IPS-18a (cell line): ENCODE results near the gene STIL.

Experiments used
- H3K27ac ChIP-seq: one replicate; pipeline ENCODE4 v1.5.1; 2013; ENCODE audit warnings: low read length
- H3K27me3 ChIP-seq: one replicate; pipeline ENCODE4 v1.6.1; 2013; ENCODE audit warnings: mild to moderate bottlenecking, low read length; ENCODE audit not compliant: control insufficient read depth, insufficient read depth
- H3K36me3 ChIP-seq: one replicate; pipeline ENCODE4 v1.6.1; 2013; ENCODE audit warnings: low read depth, low read length; ENCODE audit not compliant: control insufficient read depth
- H3K4me1 ChIP-seq: one replicate; pipeline ENCODE4 v1.6.1; 2013; ENCODE audit warnings: low read depth, low read length; ENCODE audit not compliant: control insufficient read depth
- H3K4me3 ChIP-seq: one replicate; pipeline ENCODE4 v1.5.1; 2013; ENCODE audit warnings: low read length
- H3K9ac ChIP-seq: one replicate; pipeline ENCODE4 v1.6.1; 2013; ENCODE audit warnings: mild to moderate bottlenecking, low read length, moderate library complexity
- H3K9me3 ChIP-seq: one replicate; pipeline ENCODE4 v1.6.1; 2013; ENCODE audit warnings: low read depth, low read length; ENCODE audit not compliant: control insufficient read depth

STIL gene

GRCh38 chr1:47225430-47226100 lies 88.4 kb downstream of the STIL start:
- Histone ChIP-seq H3K36me3 (no peaks in the 10 kb centered on the region), H3K4me1 (peaks cover 42% of the 10 kb centered on the region), H3K27me3 (peaks cover 100% of the 10 kb centered on the region), H3K9me3 (no peaks in the 10 kb centered on the region), H3K27ac (no peak overlapping the region), H3K9ac (no peak overlapping the region), H3K4me3 (peak overlapping the region; percentile 31)

- no peak overlapping the region for H3K27ac ChIP-seq
- no peak overlapping the region for H3K9ac ChIP-seq
- H3K4me3 ChIP-seq, result peak overlapping the region; percentile 37
- H3K4me1 ChIP-seq, result peaks cover 35% of the 10 kb centered on the region
- no peaks in the 10 kb centered on the region for H3K36me3 ChIP-seq
- H3K27me3 ChIP-seq, result peaks cover 99% of the 10 kb centered on the region
- no peaks in the 10 kb centered on the region for H3K9me3 ChIP-seq
These were observed 89.1 kb downstream of the STIL start for GRCh38 chr1:47224676-47225399.

- H3K27me3 ChIP-seq, result peaks cover 93% of the 10 kb centered on the region
- H3K36me3 ChIP-seq, result no peaks in the 10 kb centered on the region
- peaks cover 28% of the 10 kb centered on the region for H3K4me1 ChIP-seq
- no peak overlapping the region for H3K27ac ChIP-seq
- H3K9ac ChIP-seq, result no peak overlapping the region
- no peak overlapping the region for H3K4me3 ChIP-seq
- no peaks in the 10 kb centered on the region for H3K9me3 ChIP-seq
These were observed 89.8 kb downstream of the STIL start for GRCh38 chr1:47223921-47224675.

GRCh38 chr1:47223174-47223920 lies 90.6 kb downstream of the STIL start:
- no peak overlapping the region for H3K27ac ChIP-seq
- no peak overlapping the region for H3K9ac ChIP-seq
- no peaks in the 10 kb centered on the region for H3K9me3 ChIP-seq
- H3K36me3 ChIP-seq, result no peaks in the 10 kb centered on the region
- H3K4me1 ChIP-seq, result peaks cover 20% of the 10 kb centered on the region
- H3K27me3 ChIP-seq, result peaks cover 93% of the 10 kb centered on the region
- H3K4me3 ChIP-seq, result no peak overlapping the region

- Histone ChIP-seq H3K9ac (no peak overlapping the region), H3K9me3 (no peaks in the 10 kb centered on the region), H3K27ac (no peak overlapping the region), H3K4me3 (no peak overlapping the region), H3K36me3 (no peaks in the 10 kb centered on the region), H3K27me3 (peaks cover 90% of the 10 kb centered on the region), H3K4me1 (peaks cover 15% of the 10 kb centered on the region)
These were observed 91.5 kb downstream of the STIL start for GRCh38 chr1:47222476-47222875.

- H3K4me3 ChIP-seq, result no peak overlapping the region
- H3K27me3 ChIP-seq, result peaks cover 62% of the 10 kb centered on the region
- no peaks in the 10 kb centered on the region for H3K36me3 ChIP-seq
- no peaks in the 10 kb centered on the region for H3K9me3 ChIP-seq
- no peak overlapping the region for H3K9ac ChIP-seq
- no peak overlapping the region for H3K27ac ChIP-seq
- H3K4me1 ChIP-seq, result peaks cover 8% of the 10 kb centered on the region
These were observed 94.2 kb downstream of the STIL start for GRCh38 chr1:47219590-47220220.

GRCh38 chr1:47219001-47219400 lies 94.9 kb downstream of the STIL start:
- Histone ChIP-seq H3K9me3 (no peaks in the 10 kb centered on the region), H3K27me3 (peaks cover 59% of the 10 kb centered on the region), H3K9ac (no peak overlapping the region), H3K4me3 (no peak overlapping the region), H3K36me3 (no peaks in the 10 kb centered on the region), H3K4me1 (peaks cover 6% of the 10 kb centered on the region), H3K27ac (no peak overlapping the region)

- no peak overlapping the region for H3K27ac ChIP-seq
- H3K4me1 ChIP-seq, result no peaks in the 10 kb centered on the region
- H3K9ac ChIP-seq, result no peak overlapping the region
- no peak overlapping the region for H3K4me3 ChIP-seq
- H3K27me3 ChIP-seq, result peaks cover 34% of the 10 kb centered on the region
- H3K36me3 ChIP-seq, result no peaks in the 10 kb centered on the region
- H3K9me3 ChIP-seq, result no peaks in the 10 kb centered on the region
These were observed 97.5 kb downstream of the STIL start for GRCh38 chr1:47216278-47217059.

- H3K4me3 ChIP-seq, result no peak overlapping the region
- H3K9ac ChIP-seq, result no peak overlapping the region
- H3K9me3 ChIP-seq, result no peaks in the 10 kb centered on the region
- H3K27me3 ChIP-seq, result peaks cover 26% of the 10 kb centered on the region
- no peaks in the 10 kb centered on the region for H3K4me1 ChIP-seq
- no peaks in the 10 kb centered on the region for H3K36me3 ChIP-seq
- H3K27ac ChIP-seq, result no peak overlapping the region
These were observed 98.2 kb downstream of the STIL start for GRCh38 chr1:47215713-47216112.

GRCh38 chr1:47214549-47214948 lies 99.4 kb downstream of the STIL start:
- H3K27ac ChIP-seq, result no peak overlapping the region
- H3K27me3 ChIP-seq, result peaks cover 28% of the 10 kb centered on the region
- no peaks in the 10 kb centered on the region for H3K9me3 ChIP-seq
- H3K4me1 ChIP-seq, result no peaks in the 10 kb centered on the region
- H3K4me3 ChIP-seq, result no peak overlapping the region
- no peak overlapping the region for H3K9ac ChIP-seq
- H3K36me3 ChIP-seq, result no peaks in the 10 kb centered on the region
